KG1 (cell line): ENCODE data around the gene ZFYVE9.
"Not testable (repeated sequence)": the region's sequence is repeated elsewhere in the genome, so short reads cannot be mapped to it uniquely, and the experiment has no call there.

Source experiments
- DNase-seq: peaks from one replicate; lab custom pipeline; 2025; lab: John Stamatoyannopoulos, UW

The ZFYVE9 gene

DNA sequence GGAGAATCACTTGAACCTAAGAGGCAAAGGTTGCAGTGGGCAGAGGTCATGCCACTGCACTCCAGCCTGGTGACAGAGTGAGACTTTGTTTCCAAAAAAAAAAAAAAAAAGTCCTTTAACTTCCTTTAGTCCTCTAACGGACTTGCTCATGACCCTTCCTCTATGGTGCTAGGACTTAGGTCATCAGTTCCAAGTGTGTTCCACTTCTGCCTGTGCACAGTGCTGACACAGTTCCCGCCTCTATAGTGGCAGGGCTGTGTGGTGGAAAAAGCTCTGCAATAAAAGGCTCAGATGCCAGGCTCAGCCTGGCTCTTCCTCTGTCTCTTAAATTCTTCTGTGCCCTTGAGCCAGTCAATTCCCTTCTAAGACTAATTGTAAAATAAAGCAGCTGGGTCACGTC is 202.1 kb downstream of the ZFYVE9 start:
- DNase-seq = no peak

DNA sequence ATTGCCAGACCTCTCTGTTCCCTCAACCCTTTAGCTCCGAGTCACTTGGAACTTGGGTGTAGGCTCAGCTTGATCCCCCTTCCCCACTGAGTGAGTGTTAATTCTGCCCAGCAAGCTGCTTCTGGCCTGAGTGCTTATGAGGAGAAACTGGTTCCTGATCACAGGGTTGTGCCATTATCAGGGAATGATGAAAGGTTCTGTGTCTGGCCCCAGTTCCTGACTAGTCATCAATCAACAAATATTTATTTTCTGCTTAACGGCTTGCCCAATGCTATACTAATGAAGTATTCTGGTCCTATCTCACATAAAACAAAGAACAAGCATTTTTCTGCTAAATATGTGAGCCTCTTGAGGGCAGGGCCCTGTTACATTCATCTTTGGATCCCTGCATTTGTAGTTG is 203.4 kb downstream of the ZFYVE9 start:
- no peak for DNase-seq

DNA sequence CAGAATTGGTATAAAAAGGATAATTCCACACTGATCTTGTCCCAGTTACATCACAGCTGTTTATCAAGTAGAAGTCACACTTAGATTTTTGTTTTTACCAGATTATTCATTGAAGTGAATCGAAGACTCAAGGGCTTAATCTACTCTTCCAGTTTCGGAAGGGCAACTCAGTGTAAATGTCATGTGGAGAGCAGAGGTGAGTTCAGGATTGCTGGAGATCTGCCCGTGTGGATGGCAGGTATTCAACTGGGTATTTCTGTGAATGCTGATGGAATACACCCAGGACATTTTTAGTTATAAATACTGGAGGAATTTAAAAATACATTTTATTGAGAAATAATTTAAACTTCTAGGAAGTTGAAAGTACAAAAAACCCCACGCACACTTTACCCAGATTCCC is 204.8 kb downstream of the ZFYVE9 start:
- no peak for DNase-seq

DNA sequence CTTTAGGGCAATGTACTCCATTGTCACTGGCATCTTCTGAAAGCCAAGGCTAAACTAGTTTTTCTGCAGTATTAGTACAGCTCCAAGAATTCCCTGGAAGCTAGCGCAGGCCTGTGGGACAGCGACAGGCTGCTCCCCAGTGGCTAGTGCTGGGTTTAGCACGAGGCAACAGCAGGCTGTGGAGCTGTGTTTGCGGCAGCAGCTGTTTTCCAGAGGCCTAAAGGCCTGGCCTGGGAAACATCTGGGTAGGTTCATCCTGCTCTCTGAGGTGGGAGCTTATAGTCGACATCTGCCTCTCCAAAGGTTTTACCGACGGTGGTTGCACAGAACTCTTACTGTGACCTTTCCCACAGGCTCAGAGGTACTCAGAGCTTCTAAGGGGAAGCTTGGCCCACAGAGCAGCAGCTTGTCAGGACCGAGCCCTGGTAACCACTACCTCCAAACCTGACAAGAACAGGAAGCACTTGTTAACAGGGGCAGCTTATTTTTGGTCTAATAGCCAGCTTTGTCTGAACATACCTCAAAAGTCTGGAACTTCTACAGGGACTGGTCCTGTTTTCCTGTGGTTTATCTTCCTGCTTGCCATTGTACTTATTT is 206.9 kb downstream of the ZFYVE9 start:
- no peak for DNase-seq

DNA sequence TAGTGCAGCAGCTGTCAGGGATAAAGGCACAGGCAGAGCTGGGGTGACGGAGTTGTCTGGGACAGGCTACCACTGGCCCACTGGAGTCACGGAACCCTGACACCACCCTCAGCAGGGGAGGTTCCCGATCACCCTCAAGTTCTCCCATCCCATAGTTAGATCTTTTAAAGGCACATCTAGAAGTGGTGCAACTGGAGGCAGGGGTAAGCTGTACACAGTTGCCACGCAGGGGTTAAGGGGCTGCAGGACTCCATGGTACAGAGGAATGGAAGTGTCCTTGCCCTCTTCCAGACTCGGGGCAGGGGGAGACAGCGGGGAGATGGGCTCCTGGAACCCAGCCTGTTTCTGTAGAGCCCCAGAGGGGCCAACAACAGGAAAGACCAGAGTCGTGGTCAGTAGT is 210.8 kb downstream of the ZFYVE9 start:
- DNase-seq = no peak

DNA sequence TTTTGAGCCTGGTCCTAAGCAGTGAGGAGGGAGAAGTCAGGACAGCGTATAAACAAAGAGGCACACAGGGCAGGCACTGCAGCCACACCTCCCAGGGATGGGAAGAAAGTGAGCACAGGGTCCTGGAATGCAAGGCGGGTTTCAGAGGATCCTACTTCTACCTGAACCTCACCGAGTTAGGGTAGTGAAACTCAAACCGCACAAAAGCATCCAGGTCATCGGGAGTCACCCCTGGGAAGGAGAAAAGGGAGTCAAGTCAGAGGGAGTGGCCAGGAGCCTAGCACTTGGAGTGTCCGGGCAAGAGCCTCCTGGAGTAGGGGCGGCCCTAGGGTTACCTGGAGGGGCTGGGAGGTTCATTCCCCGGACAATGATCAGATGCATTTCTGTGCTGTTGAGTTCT is 213.5 kb downstream of the ZFYVE9 start:
- DNase-seq = no peak

DNA sequence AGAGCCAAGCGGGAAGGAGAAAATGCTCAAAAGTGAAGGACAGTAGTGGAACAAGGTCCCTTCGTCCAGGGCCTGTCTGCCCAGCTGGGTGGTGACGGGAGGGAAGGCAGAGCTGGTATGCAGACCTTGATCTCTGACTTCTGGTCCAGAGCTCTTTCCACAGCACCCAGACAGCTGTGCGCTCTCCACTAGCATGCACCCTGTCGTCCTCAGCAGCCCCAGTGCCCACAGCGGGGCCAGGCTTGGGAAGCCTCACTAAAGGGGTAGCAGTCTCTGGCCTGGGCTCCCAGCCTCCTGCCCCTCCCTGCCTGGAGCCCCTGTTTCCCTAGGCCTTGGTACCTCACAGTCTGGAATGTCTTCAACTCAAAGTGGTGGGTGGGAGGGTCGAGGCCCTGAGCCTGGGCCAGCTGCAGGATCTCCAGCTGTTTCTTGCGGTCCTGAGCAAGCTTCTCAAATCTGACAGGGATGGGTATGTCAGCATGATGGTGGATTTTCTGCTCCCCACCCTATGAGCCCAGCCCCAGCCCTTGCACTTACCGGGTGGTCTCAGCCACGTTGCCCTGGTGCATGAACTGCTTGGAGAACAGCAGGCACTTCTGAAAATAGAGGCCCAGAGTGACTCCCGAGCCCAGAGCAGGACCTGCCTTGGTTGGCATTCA is 214.1 kb downstream of the ZFYVE9 start:
- DNase-seq = no peak

DNA sequence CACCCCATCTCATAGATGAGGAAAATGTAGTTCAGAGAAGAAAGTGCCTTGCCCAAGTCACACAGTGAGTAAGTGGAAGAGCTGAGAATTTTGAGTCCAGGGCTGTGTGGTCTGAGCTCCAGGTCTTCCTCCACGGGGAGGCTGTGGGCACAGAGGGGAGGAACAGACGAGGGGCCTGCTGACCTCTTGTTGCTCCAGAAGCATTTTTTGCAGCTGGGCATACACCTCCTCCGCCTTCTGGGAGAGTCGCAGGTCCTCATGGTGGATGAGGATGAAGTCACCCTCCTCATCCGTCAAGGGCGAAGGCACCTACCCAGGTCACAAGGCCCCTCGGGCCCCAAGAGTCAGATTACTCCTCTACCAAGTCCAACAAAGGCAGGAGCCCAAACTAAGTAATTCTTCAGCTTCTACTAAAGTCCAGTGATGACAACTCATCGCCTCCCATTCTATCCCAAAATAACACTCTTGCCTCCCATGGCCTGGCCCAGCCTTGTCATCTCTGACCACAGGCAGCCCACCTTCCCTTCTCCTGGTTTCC is 215.0 kb downstream of the ZFYVE9 start:
- DNase-seq = no peak

DNA sequence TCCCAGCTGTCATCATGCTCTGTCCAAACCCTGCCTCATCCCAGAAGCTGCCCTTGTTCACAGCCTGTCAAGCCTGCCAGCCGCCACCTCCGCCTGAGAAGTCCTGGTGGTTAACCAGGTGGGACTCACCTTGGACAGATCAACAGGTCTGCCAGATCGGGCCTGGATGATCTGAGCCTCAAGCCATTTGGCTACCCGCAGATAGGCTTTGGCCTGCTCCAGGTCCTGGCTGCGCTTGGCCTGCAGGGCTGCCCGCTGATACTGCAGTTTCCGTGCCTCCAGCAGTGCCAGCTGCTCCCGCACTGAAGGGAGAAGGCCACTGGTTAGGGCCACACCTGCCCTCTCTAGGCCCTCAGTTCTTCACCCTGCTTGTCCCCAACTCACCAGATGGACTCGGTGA is 215.5 kb downstream of the ZFYVE9 start:
- DNase-seq = no peak

DNA sequence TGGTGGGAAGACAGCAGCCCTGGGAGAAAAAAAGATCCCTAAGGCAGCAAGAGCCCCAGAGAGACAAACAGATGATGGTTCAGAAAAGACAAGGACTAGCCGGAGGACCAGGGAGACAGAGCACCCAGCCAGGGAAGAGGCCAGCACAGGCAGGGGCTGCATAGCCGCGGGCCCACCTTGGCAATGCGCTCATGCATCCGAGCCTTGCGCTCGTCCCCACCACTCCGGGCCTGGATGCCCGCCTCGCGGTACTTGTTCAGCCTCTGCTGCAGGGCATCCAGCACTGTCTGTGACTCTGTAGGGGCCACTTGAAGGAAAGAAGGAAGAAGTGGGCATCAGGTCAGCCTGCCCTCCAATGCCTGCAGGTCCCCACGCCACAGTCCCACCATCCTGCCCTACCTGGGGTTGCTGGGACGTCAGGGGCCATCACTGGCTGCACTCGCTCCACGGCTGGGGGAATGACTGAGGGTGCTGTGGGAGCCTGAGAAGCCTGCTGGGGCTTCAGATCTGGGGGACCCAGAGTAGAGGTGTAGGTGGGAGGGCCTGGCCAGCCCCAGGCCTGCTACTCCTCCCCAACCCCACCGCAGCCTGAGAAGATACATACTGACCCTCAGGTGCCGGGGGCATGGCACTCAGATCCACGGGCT is 217.1 kb downstream of the ZFYVE9 start:
- DNase-seq = no peak

DNA sequence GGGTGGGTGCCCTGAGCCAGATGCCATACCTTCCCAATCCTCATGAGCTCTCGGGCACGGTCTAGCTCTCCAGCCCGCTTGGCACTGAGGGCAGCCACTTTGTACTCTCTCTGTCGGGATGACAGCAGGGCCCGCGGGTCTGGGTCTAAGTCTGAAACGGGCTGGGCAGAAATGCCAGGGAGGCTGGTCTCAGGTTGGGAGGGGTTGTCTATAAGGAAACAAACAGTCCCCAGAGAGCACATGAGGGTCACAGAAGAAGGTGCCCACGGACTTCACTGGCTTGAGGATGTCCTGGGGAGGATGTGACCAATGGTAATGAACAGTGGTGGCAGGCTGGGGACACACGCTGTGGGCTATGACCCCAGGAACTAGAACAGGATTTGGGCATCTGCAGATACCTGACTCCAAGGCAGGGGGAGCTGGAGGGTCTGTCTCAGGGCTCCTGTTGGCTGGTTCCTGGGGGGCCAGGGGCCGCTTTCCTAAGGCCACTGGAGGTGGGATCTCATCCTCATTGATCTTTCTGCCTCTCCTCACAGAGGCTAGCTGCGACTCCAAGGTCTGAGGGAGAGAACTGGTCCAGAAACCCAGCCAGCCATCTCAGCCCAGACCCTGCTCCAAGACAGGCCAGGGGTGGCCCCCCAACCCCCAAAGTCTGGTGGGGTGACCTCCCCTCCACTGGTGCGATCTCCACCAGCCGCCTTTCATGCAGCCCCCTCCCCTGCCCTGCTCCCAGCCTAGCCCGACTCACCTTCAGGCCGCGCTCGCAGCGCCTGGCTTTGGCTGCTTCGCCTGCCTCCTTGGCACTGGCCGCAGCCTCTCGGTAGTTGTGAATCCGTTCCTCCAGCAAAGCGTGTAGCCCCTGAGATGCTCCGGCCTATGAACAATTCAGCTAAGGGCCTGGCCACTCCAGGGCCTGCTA is 218.0 kb downstream of the ZFYVE9 start:
- DNase-seq = no peak

DNA sequence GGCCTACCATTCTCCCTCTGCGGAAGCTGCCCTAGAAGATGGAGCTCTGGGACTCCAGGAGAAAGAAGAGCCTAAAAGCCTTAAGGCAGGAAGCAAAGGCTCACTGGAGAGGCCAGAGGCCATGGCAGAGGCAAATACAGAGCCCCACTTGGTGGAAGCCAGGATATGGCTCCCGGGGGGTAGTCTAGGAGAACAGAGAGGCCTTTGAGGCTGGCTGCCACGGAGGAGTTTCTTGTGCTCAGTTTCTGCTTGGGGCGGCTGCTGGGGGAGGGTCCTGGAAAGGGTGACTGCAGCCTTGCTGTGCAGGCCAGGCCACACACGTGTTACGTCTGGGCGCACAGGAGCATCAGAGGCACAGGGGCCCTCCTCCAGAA is 218.7 kb downstream of the ZFYVE9 start:
- no peak for DNase-seq

DNA sequence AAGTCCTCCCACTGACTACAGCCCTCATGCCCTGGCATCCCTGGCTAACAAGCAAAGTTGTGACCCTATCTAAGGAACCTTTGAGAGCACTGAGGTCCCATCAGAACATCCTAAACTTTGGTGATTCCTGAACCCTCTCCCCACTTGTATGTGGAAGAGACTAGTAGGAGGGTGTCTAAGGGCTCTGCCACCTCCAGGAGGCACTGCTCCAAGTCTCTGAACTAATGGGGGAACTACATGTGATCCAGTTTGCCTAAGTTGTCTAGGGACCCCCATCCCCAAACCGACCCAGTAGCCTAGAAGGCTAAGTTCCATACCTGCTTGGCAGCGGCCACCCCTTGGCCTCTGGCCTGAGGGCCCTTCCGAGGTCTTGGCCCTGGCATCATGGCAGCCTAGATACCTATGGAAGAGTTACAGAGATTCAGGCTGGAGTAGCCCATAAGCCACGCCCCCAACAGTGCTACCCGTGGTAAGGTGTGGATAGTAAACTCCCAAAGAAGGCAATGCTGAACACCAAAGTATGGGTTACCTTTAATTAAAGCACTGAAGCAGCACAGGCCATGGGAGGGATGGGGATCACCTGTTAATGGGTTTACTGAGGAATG is 222.4 kb downstream of the ZFYVE9 start:
- no peak for DNase-seq

DNA sequence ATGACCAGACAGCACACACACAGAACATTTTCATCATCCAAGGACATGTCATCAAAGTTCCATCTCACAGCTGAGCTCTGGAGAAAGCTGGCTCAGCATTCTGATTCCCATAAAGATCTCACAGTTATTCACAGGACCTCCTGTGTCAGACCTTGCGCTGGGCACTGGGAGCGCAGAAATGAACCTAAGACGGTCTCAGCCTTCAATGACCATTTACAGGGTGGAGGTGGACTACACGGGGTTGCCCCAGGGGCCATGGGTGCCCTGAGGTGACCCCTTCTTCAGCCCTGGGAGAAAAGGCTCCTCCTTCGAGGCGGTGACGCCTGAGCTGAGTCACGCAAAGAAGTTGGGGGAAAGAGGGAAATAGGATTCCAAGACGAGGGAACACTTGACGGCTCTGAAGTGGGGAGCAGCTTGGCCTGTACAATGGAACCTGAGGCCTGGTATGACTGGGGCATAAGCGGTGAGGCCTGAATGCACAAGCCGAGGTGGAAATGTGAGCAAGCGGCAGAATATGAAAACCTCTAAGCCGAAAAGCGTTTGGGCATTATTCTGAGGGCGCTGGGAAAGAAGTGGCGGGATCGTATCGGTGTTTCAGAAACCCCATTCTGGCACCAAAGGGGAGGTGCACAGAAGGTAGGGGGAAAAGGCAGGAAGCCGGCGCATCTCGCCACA is 223.3 kb downstream of the ZFYVE9 start:
- DNase-seq = no peak

DNA sequence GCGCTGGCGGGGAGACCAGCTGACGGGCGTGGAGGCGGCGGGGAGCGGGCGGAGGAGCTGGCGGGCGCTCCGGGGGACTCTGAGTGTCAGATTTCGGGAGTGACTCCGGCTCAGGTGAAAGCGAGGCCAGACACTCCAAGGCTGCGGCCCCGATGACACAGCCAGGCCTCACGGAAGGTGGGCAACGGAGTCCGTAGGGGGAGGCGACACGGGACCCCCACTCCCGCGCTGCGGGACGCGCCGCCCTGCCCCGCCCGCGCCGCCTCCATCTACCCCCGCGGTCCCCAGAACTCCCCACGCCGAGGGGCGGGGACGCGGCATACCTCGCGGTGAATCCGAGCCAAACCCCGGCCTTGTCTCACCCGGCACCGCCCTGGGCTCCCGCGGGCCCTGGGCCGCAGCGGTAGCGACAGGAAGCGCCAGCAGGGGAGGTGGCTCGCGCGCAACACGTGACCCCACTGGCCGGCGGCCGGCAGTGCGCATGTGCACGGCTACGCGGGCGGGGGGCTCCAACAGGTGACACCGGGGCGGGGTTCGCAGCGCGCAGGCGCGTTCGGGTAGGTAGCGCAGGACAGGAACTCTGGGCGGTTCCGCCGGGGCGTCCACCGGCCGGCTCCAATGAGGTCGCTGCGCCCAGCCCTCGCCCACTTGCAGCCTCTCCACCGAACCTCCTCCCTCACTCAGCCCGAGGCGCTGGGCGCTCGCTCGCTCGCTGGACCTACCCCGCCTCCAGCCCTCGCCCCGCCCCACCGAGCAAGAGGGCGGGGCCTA is 224.0 kb downstream of the ZFYVE9 start, which contains the start of gene CC2D1B:
Gene CC2D1B, minus strand, starts transcription at position 460 of the 771 bp plus-strand sequence. CDS start 1,585 bp downstream, outside the sequence.
- DNase-seq = peak; percentile 93

DNA sequence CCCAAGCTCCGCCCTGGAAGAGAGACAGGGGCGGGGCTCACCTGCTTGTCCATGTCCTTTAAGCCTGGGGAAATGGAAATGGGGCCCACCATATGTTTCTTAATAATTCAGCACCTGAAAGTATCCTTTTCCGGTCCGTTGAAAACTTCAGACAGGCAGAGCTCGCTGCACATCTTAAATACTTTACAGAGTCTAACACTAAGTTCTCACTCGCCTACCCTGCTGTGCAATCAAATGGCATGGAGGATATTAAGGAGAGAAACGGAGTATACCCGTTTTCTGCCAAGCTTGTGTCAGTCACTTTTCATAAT is 224.6 kb downstream of the ZFYVE9 start:
- no peak for DNase-seq

DNA sequence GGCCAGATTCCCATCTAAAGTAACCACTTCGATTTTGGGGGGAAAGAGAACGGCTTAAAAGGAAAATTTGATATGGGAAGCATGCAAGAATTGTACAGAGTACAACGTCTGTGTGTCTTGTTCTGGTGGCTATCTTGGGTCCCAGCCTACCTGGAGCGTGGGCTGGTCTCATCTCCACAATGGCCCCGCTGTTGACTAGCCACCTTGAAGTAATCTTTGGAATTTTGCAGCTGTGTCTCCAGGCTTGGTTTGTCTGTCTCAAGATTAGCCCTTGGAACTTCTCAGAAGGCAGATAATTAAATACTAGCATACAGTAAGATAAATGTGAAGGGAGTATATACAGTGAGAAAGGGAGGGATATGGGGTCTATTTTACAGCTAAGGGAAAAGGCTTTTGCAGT is 225.4 kb downstream of the ZFYVE9 start:
- DNase-seq = no peak

DNA sequence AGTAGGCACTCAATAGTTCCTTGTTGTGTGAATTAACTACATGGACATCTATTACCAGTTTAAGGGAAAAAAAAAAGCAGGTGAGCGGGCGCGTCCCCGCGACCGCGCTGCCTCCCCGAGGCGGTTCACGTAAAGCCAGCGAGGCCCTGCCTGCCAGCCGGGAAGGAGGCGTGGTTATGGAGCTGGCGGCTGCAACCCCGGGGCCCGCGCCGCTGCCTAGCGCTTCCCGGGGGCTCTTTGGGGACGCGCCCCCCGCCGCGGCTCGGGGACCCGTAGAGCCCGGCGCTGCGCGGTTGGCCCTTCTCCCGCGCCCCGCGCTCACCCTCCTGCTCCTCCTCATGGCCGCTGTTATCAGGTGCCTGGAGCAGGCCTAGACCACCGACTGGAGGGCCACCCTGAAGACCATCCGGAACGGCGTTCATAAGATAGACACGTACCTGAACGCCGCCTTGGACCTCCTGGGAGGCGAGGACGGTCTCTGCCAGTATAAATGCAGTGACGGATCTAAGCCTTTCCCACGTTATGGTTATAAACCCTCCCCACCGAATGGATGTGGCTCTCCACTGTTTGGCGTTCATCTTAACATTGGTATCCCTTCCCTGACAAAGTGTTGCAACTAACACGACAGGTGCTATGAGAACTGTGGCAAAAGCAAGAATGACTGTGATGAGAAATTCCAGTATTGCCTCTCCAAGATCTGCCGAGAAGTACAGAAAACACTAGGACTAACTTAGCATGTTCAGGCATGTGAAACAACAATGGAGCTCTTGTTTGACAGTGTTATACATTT is 226.7 kb downstream of the ZFYVE9 start:
- DNase-seq = no peak

DNA sequence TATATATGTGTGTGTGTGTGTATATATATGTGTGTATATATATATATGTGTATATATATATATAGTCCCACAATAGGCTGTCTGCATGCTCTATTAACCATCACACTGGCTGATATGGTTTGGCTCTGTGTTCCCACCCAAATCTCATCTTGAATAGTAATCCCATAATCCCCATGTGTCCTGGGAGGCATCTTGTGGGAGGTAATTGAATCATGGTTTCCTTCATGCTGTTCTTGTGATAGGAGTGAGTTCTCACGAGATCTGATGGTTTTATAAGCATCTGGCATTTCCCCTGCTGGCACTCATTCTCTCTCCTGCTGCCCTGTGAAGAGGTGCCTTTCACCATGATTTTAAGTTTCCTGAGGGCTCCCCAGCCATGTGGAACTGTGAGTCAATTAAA is 228.0 kb downstream of the ZFYVE9 start:
- not testable (repeated sequence) for DNase-seq

DNA sequence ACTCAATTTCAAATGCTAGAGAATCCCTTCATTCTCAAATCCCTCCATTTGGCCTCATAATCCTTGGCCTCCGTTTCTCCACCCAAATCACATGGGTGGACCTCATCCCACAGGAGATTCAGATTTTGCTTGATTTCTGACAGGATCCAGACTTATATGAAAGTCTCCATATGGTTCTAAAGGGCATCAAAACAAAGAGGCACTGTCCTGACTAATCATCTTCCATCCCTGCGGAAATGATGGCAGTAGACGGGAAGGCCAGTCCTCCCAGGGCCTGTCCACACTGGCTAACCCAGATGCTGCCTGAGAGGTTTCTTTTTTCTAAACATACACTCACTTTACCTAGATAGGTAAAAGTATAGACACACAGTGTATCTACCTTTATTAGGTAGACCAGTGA is 243.5 kb downstream of the ZFYVE9 start:
- no peak for DNase-seq
